ENCODE data around the gene KLC4. TPM values are rescaled to one million over a fixed set of nuclear protein-coding genes. Genes with fewer than 3 reads are reported as not detected.
"Not testable (repeated sequence)": the region's sequence is repeated elsewhere in the genome, so short reads cannot be mapped to it uniquely, and the experiment has no call there.

The KLC4 gene
- total RNA-seq, 1 donor from 2014 or later = 8.8 TPM

DNA sequence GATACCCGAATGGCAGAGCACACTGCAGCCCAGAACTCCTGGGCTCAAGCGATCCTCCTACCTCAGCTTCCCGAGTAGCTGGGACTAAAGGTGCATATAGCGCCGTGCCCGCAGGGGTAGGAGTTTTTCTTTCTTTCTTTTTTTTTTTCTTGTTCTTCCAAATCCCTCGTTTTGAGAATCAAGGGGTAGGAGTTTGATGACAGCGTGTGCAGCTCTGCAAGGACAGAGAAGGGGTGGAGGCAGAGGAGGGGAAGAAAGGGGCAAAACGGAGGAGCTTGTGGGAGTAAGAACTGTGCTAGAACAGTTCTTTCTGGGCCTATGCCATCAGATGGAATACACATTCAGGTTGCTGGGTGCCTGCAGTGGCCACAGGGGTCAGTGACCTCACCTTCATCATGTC, 22.7 kb upstream of the KLC4 start:
- H3K4me3 ChIP-seq (ENCODE audit: low read depth, low read length) = no peak overlapping the region
- TF ChIP-seq, protein P1, sequence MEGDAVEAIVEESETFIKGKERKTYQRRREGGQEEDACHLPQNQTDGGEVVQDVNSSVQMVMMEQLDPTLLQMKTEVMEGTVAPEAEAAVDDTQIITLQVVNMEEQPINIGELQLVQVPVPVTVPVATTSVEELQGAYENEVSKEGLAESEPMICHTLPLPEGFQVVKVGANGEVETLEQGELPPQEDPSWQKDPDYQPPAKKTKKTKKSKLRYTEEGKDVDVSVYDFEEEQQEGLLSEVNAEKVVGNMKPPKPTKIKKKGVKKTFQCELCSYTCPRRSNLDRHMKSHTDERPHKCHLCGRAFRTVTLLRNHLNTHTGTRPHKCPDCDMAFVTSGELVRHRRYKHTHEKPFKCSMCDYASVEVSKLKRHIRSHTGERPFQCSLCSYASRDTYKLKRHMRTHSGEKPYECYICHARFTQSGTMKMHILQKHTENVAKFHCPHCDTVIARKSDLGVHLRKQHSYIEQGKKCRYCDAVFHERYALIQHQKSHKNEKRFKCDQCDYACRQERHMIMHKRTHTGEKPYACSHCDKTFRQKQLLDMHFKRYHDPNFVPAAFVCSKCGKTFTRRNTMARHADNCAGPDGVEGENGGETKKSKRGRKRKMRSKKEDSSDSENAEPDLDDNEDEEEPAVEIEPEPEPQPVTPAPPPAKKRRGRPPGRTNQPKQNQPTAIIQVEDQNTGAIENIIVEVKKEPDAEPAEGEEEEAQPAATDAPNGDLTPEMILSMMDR (conservative IDR thresholded peaks at IDR 0.05; ENCODE audit: low read depth, low read length) = no peak
- no peak for DNase-seq (ENCODE audit: low read depth)

DNA sequence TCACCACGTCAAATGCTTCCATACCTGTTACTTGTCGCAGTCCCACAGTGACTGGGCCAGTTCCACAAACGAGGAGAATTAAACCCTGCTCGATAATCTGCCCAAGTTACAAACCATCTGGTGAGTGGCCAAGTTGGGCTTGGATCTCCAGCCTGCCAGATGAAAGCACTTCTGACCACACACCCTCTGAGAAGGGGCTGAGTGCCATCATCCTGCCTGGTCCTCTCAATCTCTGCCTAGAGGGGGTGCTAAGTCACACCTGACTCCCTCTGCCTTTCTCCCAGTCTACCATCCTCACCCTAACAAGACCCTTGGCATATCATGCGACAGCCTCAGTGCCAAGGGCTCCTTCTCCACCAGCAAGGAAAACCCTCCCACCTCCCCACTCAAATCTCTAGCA, 22.2 kb upstream of the KLC4 start:
- TF ChIP-seq, protein P1 (conservative IDR thresholded peaks at IDR 0.05; ENCODE audit: low read depth, low read length) = no peak
- H3K4me3 ChIP-seq (ENCODE audit: low read depth, low read length) = no peak overlapping the region
- DNase-seq (ENCODE audit: low read depth) = no peak

DNA sequence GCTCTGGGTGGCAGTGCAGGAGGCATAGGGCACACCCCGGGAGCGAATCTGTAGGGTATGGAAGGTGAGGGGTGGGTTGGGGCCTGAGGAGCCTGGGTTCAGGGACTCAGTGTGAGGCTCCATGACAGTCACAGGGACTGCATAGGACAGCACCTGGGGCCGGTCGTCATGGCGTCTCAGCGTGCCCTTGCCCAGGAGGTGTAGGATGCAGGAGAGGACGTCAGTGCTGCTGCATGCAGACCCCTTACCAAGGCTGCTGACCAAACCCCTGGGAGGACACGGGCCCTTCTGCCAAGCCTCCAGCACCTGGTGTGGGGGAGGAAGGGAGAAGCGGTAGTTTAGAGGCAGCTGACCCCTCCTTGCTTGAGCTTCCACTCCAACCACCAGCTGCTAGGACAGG, 21.7 kb upstream of the KLC4 start:
- TF ChIP-seq, protein P1 (conservative IDR thresholded peaks at IDR 0.05; ENCODE audit: low read depth, low read length) = no peak
- no peak overlapping the region for H3K4me3 ChIP-seq (ENCODE audit: low read depth, low read length)
- no peak for DNase-seq (ENCODE audit: low read depth)

DNA sequence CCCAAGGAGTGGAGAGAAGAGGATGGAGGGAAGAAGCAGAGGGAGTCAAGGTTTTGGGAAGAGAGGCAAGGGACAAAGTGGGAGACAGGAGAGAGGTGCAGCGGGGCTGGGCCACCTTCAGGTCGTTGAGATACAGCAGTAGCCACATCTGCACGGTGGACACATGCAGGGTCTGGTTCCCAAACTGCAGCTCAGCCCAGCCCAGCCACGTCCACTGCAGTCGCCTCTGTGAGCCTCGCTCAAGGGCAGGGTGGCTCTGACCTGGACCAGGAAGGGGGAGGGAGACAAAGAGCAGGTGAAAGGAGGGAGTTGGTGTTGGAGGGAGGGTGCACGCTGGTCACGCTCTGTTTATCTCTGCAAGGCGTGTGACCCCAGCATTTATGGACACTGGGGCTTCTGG, 20.7 kb upstream of the KLC4 start:
- DNase-seq (ENCODE audit: low read depth) = no peak
- no peak overlapping the region for H3K4me3 ChIP-seq (ENCODE audit: low read depth, low read length)
- TF ChIP-seq, protein P1 (conservative IDR thresholded peaks at IDR 0.05; ENCODE audit: low read depth, low read length) = no peak

DNA sequence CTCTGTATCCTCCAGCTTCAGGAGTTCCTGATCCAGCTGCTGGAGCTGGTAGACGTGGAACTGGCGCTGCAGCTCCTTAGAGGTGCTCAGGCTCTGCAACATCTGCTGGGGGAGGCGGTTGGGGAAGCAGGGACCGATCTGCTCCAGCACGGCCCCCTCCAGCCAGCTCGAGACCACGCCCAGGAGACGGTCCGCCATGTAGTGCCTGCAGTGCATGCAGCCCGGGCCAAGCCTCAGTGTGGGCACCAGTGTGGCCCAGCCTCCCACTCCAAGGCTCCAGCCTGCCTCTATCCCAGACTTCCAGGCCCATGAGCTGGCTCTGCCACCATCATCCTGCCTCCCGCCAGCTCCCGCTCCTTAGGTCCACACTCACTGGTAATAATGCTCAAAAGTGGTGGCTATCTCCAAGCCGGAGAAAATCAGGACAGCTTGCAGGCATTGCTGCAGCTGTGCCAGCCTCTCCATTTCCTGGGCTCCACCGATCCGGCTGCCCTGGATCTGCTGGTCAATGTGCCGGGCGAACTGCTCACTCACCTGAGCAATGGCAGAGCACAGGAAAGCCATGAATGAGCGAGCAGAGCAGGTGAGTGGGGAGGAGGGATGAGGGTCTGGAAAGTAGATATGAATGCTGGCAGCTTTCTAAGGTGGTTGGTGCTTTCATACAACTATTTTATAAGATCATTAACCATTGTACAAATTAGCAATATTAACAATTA, 18.7 kb upstream of the KLC4 start:
- TF ChIP-seq, protein P1 (conservative IDR thresholded peaks at IDR 0.05; ENCODE audit: low read depth, low read length) = no peak
- no peak for DNase-seq (ENCODE audit: low read depth)
- H3K4me3 ChIP-seq (ENCODE audit: low read depth, low read length) = no peak overlapping the region

DNA sequence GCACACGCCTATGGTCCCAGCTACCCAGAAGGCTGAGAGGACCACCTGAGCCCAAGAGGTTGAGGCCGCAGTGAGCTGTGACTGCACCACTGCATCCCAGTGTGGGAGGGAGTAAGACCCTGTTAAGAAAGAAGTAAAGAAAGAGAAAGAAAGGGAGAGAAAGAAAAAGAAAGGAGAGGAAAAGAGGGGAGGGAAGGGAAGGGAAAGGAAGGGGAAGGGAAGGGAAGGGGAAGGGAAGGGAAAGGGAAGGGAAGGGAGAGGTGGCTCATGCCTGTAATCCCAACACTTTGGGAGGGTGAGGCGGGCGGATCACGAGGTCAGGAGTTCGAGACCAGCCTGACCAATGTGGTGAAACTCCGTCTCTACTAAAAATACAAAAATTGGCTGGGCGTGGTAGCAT, 18.0 kb upstream of the KLC4 start:
- H3K4me3 ChIP-seq (ENCODE audit: low read depth, low read length); DNase-seq (ENCODE audit: low read depth): not testable (repeated sequence)

DNA sequence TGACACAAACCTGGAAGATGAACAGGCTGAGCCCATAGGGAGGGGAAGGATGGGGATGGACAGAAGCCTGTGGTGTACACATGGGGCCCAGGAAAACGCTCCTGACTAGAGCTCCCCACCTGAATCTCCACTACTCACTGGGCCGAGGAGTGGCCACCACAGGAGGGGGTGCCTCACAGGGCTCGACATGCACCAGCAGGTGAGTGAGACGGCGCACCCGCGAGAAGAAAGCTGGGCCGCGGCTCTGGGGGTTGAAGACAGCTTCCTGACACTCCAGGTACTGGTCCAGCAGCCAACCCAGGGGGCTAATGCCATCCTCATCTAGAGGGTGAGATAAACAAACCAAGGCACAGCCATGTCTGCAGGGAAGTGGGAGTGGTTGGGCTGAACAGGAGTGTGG, 16.1 kb upstream of the KLC4 start:
- H3K4me3 ChIP-seq (ENCODE audit: low read depth, low read length) = no peak overlapping the region
- TF ChIP-seq, protein P1 (conservative IDR thresholded peaks at IDR 0.05; ENCODE audit: low read depth, low read length) = no peak

More for the DNA sequence above, 16.1 kb upstream of the KLC4 start:
- no peak for DNase-seq (ENCODE audit: low read depth)

Data from epithelial cell of proximal tubule (primary cell).